Thyroid gland (tissue), 4 donors: ENCODE data around the gene SLC4A4. TPM values are rescaled to one million over a fixed set of nuclear protein-coding genes. Genes with fewer than 3 reads are reported as not detected.

Experiments used
- DNase-seq, 2 donors: peaks; one replicate each; pipeline ENCODE4 v3.0.0-alpha.2; 2019
- H3K27ac ChIP-seq, 3 donors: fragments of 200-600 bp; sonication (generic); 1 replicate in 2 of 3; 2 replicates in 1 of 3; pipeline ENCODE4 v1.5.1; 2016 to 2019; ENCODE audit warnings: mild to moderate bottlenecking in 1 of 3, moderate library complexity in 1 of 3
- H3K27me3 ChIP-seq: fragments of 200-600 bp; sonication (generic); one replicate; pipeline ENCODE4 v1.5.1; 2019
- H3K36me3 ChIP-seq, 2 donors: fragments of 200-600 bp; sonication (generic); one replicate each; pipeline ENCODE4 v1.5.1; 2016 to 2019
- H3K4me1 ChIP-seq, 2 donors: fragments of 200-600 bp; sonication (generic); one replicate each; pipeline ENCODE4 v1.5.1; 2017 to 2019
- H3K4me3 ChIP-seq, 3 donors: fragments of 200-600 bp; sonication (generic); replicated peaks in 1 of 3; 1 replicate in 2 of 3; 2 replicates in 1 of 3; pipeline ENCODE4 v1.5.1; 2016; ENCODE audit warnings: mild to moderate bottlenecking in 1 of 3
- H3K9me3 ChIP-seq: fragments of 200-600 bp; sonication (generic); one replicate; pipeline ENCODE4 v1.5.1; 2017
- CTCF ChIP-seq, 6 experiments: fragments of 200-600 bp in 3 of 6; fragments of 450-650 bp in 3 of 6; sonication (generic) in 3 of 6; IDR thresholded peaks; one replicate each; pipeline ENCODE4 v1.5.1; 2016 to 2019; ENCODE audit warnings: antibody characterized with exemption in 6 of 6, mild to moderate bottlenecking in 2 of 6, inconsistent platforms in 1 of 6, moderate library complexity in 1 of 6
- POLR2A ChIP-seq, 2 donors: fragments of 450-650 bp; IDR thresholded peaks; one replicate each; pipeline ENCODE4 v1.6.1; 2017; ENCODE audit warnings: antibody characterized with exemption in 2 of 2, mild to moderate bottlenecking in 2 of 2, moderate library complexity in 1 of 2
- WGBS, 2 donors: methylation state at CpG; one replicate each; pipeline ENCODE4 v1.1.5; 2017; 5-methylcytosine and 5-hydroxymethylcytosine counted together
- intact Hi-C: fragments of 100-400 bp; cut with DNase I; formaldehyde crosslinking; loops from one replicate; pipeline ENCODE4 v1.15.1; 2023
- total RNA-seq, 4 donors: library from RNA; depleted of rRNA; stranded (reverse); fragments of >200 nt; gene quantifications; one replicate each; pipeline ENCODE4 v1.2.3, GENCODE V29; 2016

SLC4A4 gene
- total RNA-seq, 4 donors from 2014 or later, result 39.8 to 90.7 (median 72.8) TPM

GRCh38 chr4:71415491-71415890 is 76.7 kb downstream of the SLC4A4 start:
- WGBS, 2 donors, result 94 to 95% methylated on average over 2 of the region's 2 CpGs
- H3K4me1 ChIP-seq, result no peaks in the 10 kb centered on the region
- no peak for DNase-seq
- TF ChIP-seq CTCF (IDR thresholded peaks at IDR 0.05) (no peak), POLR2A (IDR thresholded peaks at IDR 0.05) (no peak)
- no peaks in the 10 kb centered on the region for H3K9me3 ChIP-seq
- H3K27me3 ChIP-seq, result no peaks in the 10 kb centered on the region
- H3K36me3 ChIP-seq, result no peaks in the 10 kb centered on the region
- no peak overlapping the region for H3K27ac ChIP-seq
- no peak overlapping the region for H3K4me3 ChIP-seq
- intact Hi-C loops, result no loop called here

GRCh38 chr4:71417150-71417549 is 78.3 kb downstream of the SLC4A4 start:
- Histone ChIP-seq H3K4me1 (no peaks in the 10 kb centered on the region), H3K4me3 (no peak overlapping the region), H3K9me3 (no peaks in the 10 kb centered on the region), H3K36me3 (no peaks in the 10 kb centered on the region), H3K27ac (no peak overlapping the region), H3K27me3 (no peaks in the 10 kb centered on the region)
- DNase-seq, result no peak
- TF ChIP-seq CTCF (IDR thresholded peaks at IDR 0.05) (no peak), POLR2A (IDR thresholded peaks at IDR 0.05) (no peak)
- intact Hi-C loops, result no loop called here

- Histone ChIP-seq H3K36me3 (no peaks in the 10 kb centered on the region), H3K27ac (no peak overlapping the region), H3K4me1 (no peaks in the 10 kb centered on the region), H3K4me3 (no peak overlapping the region), H3K27me3 (no peaks in the 10 kb centered on the region), H3K9me3 (no peaks in the 10 kb centered on the region)
- intact Hi-C loops, result no loop called here
- no peak for TF ChIP-seq CTCF (IDR thresholded peaks at IDR 0.05)
- no peak for TF ChIP-seq POLR2A (IDR thresholded peaks at IDR 0.05)
- no peak for DNase-seq
- WGBS, 2 donors, result 93% methylated on average over 2 of the region's 2 CpGs
Observed at GRCh38 chr4:71426381-71427042, 87.7 kb downstream of the SLC4A4 start.

- Histone ChIP-seq H3K4me1 (no peaks in the 10 kb centered on the region), H3K27ac (no peak overlapping the region), H3K4me3 (no peak overlapping the region), H3K27me3 (no peaks in the 10 kb centered on the region), H3K9me3 (no peaks in the 10 kb centered on the region), H3K36me3 (no peaks in the 10 kb centered on the region)
- no peak for TF ChIP-seq POLR2A (IDR thresholded peaks at IDR 0.05)
- TF ChIP-seq CTCF (IDR thresholded peaks at IDR 0.05), result no peak
- 91 to 93% methylated on average over 2 of the region's 2 CpGs for WGBS, 2 donors
- intact Hi-C loops, result no loop called here
- no peak for DNase-seq
Observed at GRCh38 chr4:71429106-71429505, 90.3 kb downstream of the SLC4A4 start.

GRCh38 chr4:71429962-71430361 is 91.1 kb downstream of the SLC4A4 start:
- H3K4me3 ChIP-seq, result no peak overlapping the region
- intact Hi-C loops, result no loop called here
- H3K27me3 ChIP-seq, result no peaks in the 10 kb centered on the region
- H3K9me3 ChIP-seq, result no peaks in the 10 kb centered on the region
- no peaks in the 10 kb centered on the region for H3K4me1 ChIP-seq
- H3K36me3 ChIP-seq, result no peaks in the 10 kb centered on the region
- TF ChIP-seq CTCF (IDR thresholded peaks at IDR 0.05) (no peak), POLR2A (IDR thresholded peaks at IDR 0.05) (no peak)
- no peak overlapping the region for H3K27ac ChIP-seq
- no peak for DNase-seq
